ENCODE results near the gene ADAMTSL3.

- TF ChIP-seq CTCF (IDR thresholded peaks at IDR 0.05; ENCODE audit: low read depth, low read length) (no peak), EZH2phosphoT487 (IDR thresholded peaks at IDR 0.05; ENCODE audit: low read depth) (no peak)
Measured at GRCh38 chr15:83880529-83880928, 226.6 kb downstream of the ADAMTSL3 start.
